Measurements from ENCODE around the gene APOE.

The APOE gene

DNA sequence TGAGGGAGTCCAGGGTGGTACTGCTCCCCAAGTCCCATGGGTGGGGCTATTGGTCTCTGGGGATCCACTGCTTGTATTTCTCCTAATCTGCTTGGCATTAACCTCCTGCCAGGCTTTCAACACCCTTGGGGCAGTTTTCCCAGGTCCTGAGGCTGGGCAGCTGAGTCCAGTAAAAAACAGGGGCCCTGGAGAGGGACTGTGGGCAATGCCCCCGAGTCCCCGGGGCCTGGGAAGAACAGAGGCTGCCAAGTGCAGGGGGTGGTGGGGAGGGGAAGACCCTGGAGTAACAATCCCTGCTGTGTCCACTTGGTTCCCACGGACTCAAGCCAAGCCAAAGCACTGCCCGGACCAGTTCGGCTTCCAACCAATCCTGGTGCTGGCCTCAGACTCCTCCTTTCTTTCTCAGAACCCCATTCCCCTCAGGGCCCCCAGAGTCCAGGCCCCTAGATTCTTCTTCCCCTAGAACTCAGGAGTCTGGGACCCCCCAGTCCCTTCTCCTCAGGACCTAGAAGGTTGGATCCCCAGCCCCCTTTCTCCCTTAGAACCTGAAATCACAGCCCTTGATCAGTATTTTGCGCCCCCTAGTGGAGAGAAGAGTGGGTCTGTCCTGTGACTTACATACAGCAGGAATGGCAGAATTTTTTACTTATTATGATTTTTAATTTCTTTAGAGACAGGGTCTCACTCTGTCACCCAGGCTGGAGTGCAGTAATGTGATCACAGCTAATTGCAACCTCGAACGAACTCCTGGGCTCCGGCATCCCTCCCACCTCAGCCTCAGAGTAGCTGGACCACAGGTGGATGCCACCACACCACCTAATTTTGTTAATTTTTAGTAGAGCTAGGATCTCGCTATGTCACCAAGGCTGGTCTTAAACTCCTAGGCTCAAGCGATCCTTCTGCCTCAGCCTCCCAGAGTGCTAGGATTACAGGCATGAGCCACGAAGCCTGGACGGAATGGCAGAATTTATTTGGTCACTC lies 45.9 kb downstream of the APOE start:
- CTCF ChIA-PET = interaction anchor here (0.7 to 1.4 kb wide), 5 partner anchors 35 to 48 kb away, joined by 3 to 6 read pairs (median 3); partner anchors contain the start of gene APOE
- POLR2A ChIA-PET = interaction anchor here (1.3 kb wide), 1 partner anchor 46 kb away, joined by 4 read pairs; the partner anchor contains the start of gene APOE
- DNase-seq (ENCODE audit: extremely low spot score) = peak; percentile 74
- no peak for TF ChIP-seq SUZ12 (IDR thresholded peaks at IDR 0.05)
- no peak for TF ChIP-seq FOXM1 (IDR thresholded peaks at IDR 0.05; ENCODE audit: borderline replicate concordance)
- TF ChIP-seq ARNT (IDR thresholded peaks at IDR 0.05) = no peak
- TF ChIP-seq FOXA1 (IDR thresholded peaks at IDR 0.05) = no peak
- no peak for TF ChIP-seq CTBP1 (IDR thresholded peaks at IDR 0.05; ENCODE audit: borderline replicate concordance)
- TF ChIP-seq NFRKB (IDR thresholded peaks at IDR 0.05) = no peak
- no peak for TF ChIP-seq HDGF (IDR thresholded peaks at IDR 0.05; ENCODE audit: borderline replicate concordance)
- TF ChIP-seq SP1 (IDR thresholded peaks at IDR 0.05) = no peak
- TF ChIP-seq, protein P1, sequence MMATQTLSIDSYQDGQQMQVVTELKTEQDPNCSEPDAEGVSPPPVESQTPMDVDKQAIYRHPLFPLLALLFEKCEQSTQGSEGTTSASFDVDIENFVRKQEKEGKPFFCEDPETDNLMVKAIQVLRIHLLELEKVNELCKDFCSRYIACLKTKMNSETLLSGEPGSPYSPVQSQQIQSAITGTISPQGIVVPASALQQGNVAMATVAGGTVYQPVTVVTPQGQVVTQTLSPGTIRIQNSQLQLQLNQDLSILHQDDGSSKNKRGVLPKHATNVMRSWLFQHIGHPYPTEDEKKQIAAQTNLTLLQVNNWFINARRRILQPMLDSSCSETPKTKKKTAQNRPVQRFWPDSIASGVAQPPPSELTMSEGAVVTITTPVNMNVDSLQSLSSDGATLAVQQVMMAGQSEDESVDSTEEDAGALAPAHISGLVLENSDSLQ (IDR thresholded peaks at IDR 0.05) = no peak
- no peak for TF ChIP-seq L3MBTL2 (conservative IDR thresholded peaks at IDR 0.05)
- no peak for TF ChIP-seq LEF1 (IDR thresholded peaks at IDR 0.05; ENCODE audit: borderline replicate concordance)
- TF ChIP-seq ZNF384 (IDR thresholded peaks at IDR 0.05) = no peak
- TF ChIP-seq BHLHE40 (IDR thresholded peaks at IDR 0.05; ENCODE audit: borderline replicate concordance) = no peak
- no peak for TF ChIP-seq FOXK2 (IDR thresholded peaks at IDR 0.05)
- TF ChIP-seq TARDBP (IDR thresholded peaks at IDR 0.05) = no peak
- TF ChIP-seq ELF4 (IDR thresholded peaks at IDR 0.05) = no peak

DNA sequence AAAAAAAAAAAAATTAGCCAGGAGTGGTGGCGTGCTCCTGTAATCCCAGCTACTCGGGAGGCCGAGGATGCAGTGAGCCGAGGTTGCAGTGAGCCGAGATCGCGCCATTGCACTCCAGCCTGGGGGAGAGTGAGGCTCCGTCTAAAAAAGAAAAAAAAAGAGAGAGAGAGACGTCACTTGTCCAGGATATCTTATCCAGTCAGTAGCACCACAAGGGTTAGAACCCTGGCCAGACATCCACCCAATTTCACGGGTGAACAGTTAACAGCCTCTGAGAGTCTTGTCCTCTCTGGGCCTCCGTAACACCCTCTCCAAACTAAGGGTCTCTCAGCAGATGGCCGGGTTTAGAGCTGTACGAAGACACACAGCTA lies 48.7 kb downstream of the APOE start:
- DNase-seq (ENCODE audit: extremely low spot score) = no peak
- ChIA-PET CTCF (interaction anchor here (1.0 kb wide), 1 partner anchor 49 kb away, joined by 4 read pairs; the partner anchor contains the start of gene APOE), POLR2A (interaction anchor here (0.6 to 1.8 kb wide), 14 partner anchors 12 to 106 kb away, joined by 3 to 17 read pairs (median 5); partner anchors contain the start of genes APOC1, APOE and CLASRP)
- TF ChIP-seq HDGF (IDR thresholded peaks at IDR 0.05; ENCODE audit: borderline replicate concordance) (no peak), ZNF384 (IDR thresholded peaks at IDR 0.05) (peak; percentile 71), CTBP1 (IDR thresholded peaks at IDR 0.05; ENCODE audit: borderline replicate concordance) (no peak)

DNA sequence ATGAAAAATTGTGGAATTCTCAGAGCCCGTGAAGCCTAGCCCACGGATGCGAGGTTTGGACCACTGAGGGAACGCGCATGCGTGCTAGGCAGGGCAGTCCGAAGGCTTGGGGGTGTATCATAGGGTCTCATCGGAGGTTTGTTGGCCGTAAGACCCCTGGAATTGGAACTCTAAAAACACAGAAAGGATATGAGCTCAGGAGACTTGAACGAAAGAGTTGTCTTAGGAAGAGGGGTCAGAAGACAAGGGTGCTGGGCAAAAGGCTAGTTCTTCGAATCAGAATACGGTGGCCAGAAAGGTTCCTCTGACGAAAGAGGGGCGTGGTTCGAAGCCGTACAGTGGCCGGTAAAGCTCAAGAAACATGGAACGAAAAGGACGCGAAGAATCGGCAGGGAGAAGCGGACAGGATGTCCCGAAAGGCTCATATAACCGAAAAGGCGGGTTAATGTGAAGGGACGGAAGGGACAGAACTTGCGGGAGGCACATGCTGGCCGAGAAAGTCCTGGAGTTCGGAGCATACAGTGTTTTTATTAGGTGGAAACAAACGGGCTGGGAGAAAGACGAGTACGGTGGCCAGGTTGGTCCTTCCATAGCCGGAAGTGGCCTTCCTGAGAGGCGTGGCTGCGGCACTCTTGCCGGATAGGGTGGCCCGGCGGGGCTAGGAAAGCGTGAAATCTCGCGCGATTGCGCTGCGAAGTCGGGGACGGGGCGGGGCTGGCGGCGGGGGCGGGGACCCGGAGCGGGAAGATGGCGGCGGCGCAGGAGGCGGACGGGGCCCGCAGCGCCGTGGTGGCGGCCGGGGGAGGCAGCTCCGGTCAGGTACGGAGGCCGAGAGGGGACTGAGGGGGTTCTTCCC lies 49.3 kb downstream of the APOE start, which contains the start of gene CLPTM1:
Gene CLPTM1, plus strand, starts transcription at position 732 of the 856 bp plus-strand sequence. Its CDS starts 16 bp downstream, at position 748.
- ChIA-PET CTCF (interaction anchor here (0.6 to 1.0 kb wide), 2 partner anchors 32 to 49 kb away, joined by 3 to 4 read pairs; partner anchors contain the start of gene APOE), POLR2A (interaction anchor here (0.6 to 1.8 kb wide), 14 partner anchors 11 to 107 kb away, joined by 3 to 17 read pairs (median 5); partner anchors contain the start of genes APOC1, APOE and CLASRP)
- TF ChIP-seq FOXM1 (IDR thresholded peaks at IDR 0.05; ENCODE audit: borderline replicate concordance) (0 out of 2 replicates have a peak, but pooled peaks have one; percentile 4), ARNT (IDR thresholded peaks at IDR 0.05) (no peak), ELF4 (IDR thresholded peaks at IDR 0.05) (peak; percentile 94), FOXK2 (IDR thresholded peaks at IDR 0.05) (no peak), L3MBTL2 (conservative IDR thresholded peaks at IDR 0.05) (peak; percentile 68), SP1 (IDR thresholded peaks at IDR 0.05) (peak; percentile 70; the same call in 1 of the 2 replicates)
- peak; percentile 98 for DNase-seq (ENCODE audit: extremely low spot score)

DNA sequence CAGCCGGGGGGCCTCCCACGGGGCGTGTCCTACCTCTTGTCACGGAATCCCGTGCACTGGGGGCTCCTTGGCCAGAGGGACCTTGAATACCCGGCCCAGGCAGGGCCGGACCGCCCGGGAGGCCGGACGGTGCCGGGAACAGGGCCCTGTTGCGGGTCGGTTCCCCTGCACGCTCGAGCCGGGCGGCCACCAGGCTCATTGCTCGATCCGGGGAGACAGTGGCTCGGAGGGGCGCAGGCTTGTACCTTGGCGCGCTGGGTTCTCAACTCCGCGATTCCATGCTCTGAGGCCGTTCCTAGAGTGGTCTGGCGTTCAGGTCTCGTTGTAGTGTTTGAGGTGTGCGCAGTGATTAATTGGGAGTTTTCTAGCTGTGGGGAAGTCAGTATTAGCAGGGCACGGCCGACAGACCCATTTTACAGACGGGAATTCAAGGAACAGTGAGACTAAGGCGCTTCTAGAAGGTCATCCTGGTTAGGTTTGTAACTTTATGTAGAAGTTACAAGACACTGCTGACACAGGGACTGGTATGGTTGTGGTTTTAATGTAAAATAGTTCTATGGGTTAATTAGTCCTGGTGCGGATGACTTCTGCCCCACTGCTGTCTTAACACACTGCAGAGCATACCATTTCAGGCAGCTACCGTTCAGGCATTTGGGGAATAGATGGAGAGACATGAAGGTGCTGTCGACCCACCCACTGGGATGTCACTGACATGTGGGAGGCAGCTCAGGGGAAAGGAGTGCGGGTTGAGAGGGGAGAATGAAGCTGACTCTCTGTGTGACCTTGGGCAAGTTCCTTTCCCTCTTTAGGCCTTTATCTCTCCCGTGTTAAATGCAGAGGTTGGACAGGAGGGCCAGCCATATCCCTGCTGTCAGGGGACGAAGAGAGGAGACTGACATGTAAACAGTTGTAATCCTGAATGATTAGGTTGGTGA lies 50.2 kb downstream of the APOE start:
- POLR2A ChIA-PET = interaction anchor here (0.7 to 1.8 kb wide), 4 partner anchors 15 to 48 kb away, joined by 3 to 8 read pairs (median 3); no protein-coding TSS in a partner anchor
- TF ChIP-seq ELF4 (IDR thresholded peaks at IDR 0.05) = no peak
- no peak for TF ChIP-seq HDGF (IDR thresholded peaks at IDR 0.05; ENCODE audit: borderline replicate concordance)
- no peak for TF ChIP-seq SUZ12 (IDR thresholded peaks at IDR 0.05)
- TF ChIP-seq BHLHE40 (IDR thresholded peaks at IDR 0.05; ENCODE audit: borderline replicate concordance) = no peak
- TF ChIP-seq, protein P1 (IDR thresholded peaks at IDR 0.05) = no peak
- CTCF ChIA-PET = no interaction called here
- no peak for DNase-seq (ENCODE audit: extremely low spot score)

DNA sequence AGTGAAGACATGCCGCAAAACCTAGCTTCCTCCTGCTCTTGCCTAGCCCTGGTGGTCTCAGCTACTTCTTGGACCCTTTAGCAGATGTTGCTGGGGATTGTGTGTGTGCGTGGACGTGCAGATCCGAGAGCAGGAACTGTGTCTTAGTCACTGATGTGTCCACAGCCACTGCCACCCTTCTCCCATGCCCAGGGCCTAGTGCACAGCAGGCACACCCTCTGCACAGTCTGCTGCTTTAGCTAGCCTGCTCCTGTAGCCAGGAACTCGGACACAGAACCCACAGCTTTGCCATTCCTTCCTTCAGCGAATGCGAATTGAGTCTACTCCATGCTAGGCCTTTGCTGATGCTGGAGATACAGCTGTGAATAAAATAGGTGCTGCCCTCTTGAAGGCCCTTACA lies 51.9 kb downstream of the APOE start:
- no peak for TF ChIP-seq ELF4 (IDR thresholded peaks at IDR 0.05)
- no peak for TF ChIP-seq LEF1 (IDR thresholded peaks at IDR 0.05; ENCODE audit: borderline replicate concordance)
- no peak for TF ChIP-seq TARDBP (IDR thresholded peaks at IDR 0.05)
- no peak for TF ChIP-seq ARNT (IDR thresholded peaks at IDR 0.05)
- TF ChIP-seq L3MBTL2 (conservative IDR thresholded peaks at IDR 0.05) = no peak
- TF ChIP-seq FOXM1 (IDR thresholded peaks at IDR 0.05; ENCODE audit: borderline replicate concordance) = no peak
- TF ChIP-seq, protein P1 (IDR thresholded peaks at IDR 0.05) = no peak
- no peak for TF ChIP-seq FOXK2 (IDR thresholded peaks at IDR 0.05)
- no peak for TF ChIP-seq BHLHE40 (IDR thresholded peaks at IDR 0.05; ENCODE audit: borderline replicate concordance)
- no peak for TF ChIP-seq HDGF (IDR thresholded peaks at IDR 0.05; ENCODE audit: borderline replicate concordance)
- TF ChIP-seq SP1 (IDR thresholded peaks at IDR 0.05) = no peak
- no peak for TF ChIP-seq NFRKB (IDR thresholded peaks at IDR 0.05)
- no peak for TF ChIP-seq ZNF384 (IDR thresholded peaks at IDR 0.05)
- no peak for TF ChIP-seq SUZ12 (IDR thresholded peaks at IDR 0.05)
- TF ChIP-seq FOXA1 (IDR thresholded peaks at IDR 0.05) = no peak
- POLR2A ChIA-PET = interaction anchor here (0.9 to 1.4 kb wide), 3 partner anchors 29 to 67 kb away, joined by 3 read pairs; no protein-coding TSS in a partner anchor
- no peak for DNase-seq (ENCODE audit: extremely low spot score)
- CTCF ChIA-PET = no interaction called here
